Liver (tissue), 9 donors: ENCODE measurements around the gene OCA2. TPM values are rescaled to one million over a fixed set of nuclear protein-coding genes. Genes with fewer than 3 reads are reported as not detected.

ENCODE experiments used
- DNase-seq: peaks from one replicate; pipeline ENCODE4 v3.0.0-alpha.2; 2017; ENCODE audit warnings: low spot score
- H3K27ac ChIP-seq, 2 donors: one replicate each; pipeline ENCODE4 v1.7.0; 2013; ENCODE audit warnings: inconsistent platforms in 2 of 2, low read length in 2 of 2, control low read depth in 1 of 2, low read depth in 1 of 2, mild to moderate bottlenecking in 1 of 2
- H3K27me3 ChIP-seq, 4 donors: one replicate each; pipeline versions ENCODE4 v1.6.1 to v1.7.0; 2013; ENCODE audit warnings: low read length in 3 of 4, inconsistent platforms in 1 of 4, mild to moderate bottlenecking in 1 of 4, moderate library complexity in 1 of 4; ENCODE audit not compliant: control insufficient read depth in 4 of 4, insufficient read depth in 4 of 4
- H3K36me3 ChIP-seq, 4 donors: one replicate each; pipeline versions ENCODE4 v1.6.1 to v1.7.0; 2013; ENCODE audit warnings: low read length in 3 of 4, mild to moderate bottlenecking in 3 of 4, low read depth in 1 of 4, moderate library complexity in 1 of 4; ENCODE audit not compliant: control insufficient read depth in 4 of 4, insufficient read depth in 3 of 4
- H3K4me1 ChIP-seq, 4 donors: one replicate each; pipeline versions ENCODE4 v1.6.1 to v1.7.0; 2013; ENCODE audit warnings: low read length in 3 of 4, mild to moderate bottlenecking in 3 of 4, moderate library complexity in 1 of 4; ENCODE audit not compliant: control insufficient read depth in 4 of 4, insufficient read depth in 4 of 4
- H3K4me3 ChIP-seq, 3 donors: one replicate each; pipeline versions ENCODE4 v1.6.1 to v1.7.0; 2013; ENCODE audit warnings: low read length in 3 of 3, control low read depth in 1 of 3, low read depth in 1 of 3, mild to moderate bottlenecking in 1 of 3
- H3K9ac ChIP-seq, 2 donors: one replicate each; pipeline ENCODE4 v1.7.0; 2013; ENCODE audit warnings: low read length in 2 of 2, mild to moderate bottlenecking in 2 of 2, moderate library complexity in 2 of 2, control low read depth in 1 of 2, low read depth in 1 of 2
- H3K9me3 ChIP-seq, 4 donors: one replicate each; pipeline versions ENCODE4 v1.6.1 to v1.7.0; 2013; ENCODE audit warnings: low read length in 3 of 4; ENCODE audit not compliant: control insufficient read depth in 4 of 4
- ATF3 ChIP-seq: IDR thresholded peaks from 2 replicates; pipeline ENCODE4 v1.6.1; 2016; ENCODE audit warnings: antibody characterized with exemption
- EGR1 ChIP-seq, 2 donors: IDR thresholded peaks; 2 replicates each; pipeline ENCODE4 v1.6.1; 2016 to 2018; ENCODE audit warnings: antibody characterized with exemption in 2 of 2, low read depth in 2 of 2
- HNF4A ChIP-seq, 2 donors: conservative IDR thresholded peaks; 2 replicates each; pipeline ENCODE4 v1.6.1; 2016; ENCODE audit warnings: antibody characterized with exemption in 2 of 2, mild to moderate bottlenecking in 2 of 2
- JUND ChIP-seq, 2 donors: IDR thresholded peaks; 2 replicates each; pipeline ENCODE4 v1.6.1; 2016; ENCODE audit warnings: antibody characterized with exemption in 2 of 2
- NR2F2 ChIP-seq: IDR thresholded peaks from 2 replicates; pipeline ENCODE4 v1.6.1; 2016; ENCODE audit warnings: antibody characterized with exemption
- RAD21 ChIP-seq, 2 donors: IDR thresholded peaks; 2 replicates each; pipeline ENCODE4 v1.6.1; 2016; ENCODE audit warnings: antibody characterized with exemption in 2 of 2, mild to moderate bottlenecking in 2 of 2
- REST ChIP-seq: IDR thresholded peaks from 2 replicates; pipeline ENCODE4 v1.6.1; 2016; ENCODE audit warnings: antibody characterized with exemption, mild to moderate bottlenecking
- RXRA ChIP-seq, 2 donors: IDR thresholded peaks; 2 replicates each; pipeline ENCODE4 v1.6.1; 2017 to 2018; ENCODE audit warnings: antibody characterized with exemption in 2 of 2, mild to moderate bottlenecking in 1 of 2
- SP1 ChIP-seq: IDR thresholded peaks from 2 replicates; pipeline ENCODE4 v1.6.1; 2018; ENCODE audit warnings: antibody characterized with exemption, mild to moderate bottlenecking
- TAF1 ChIP-seq: conservative IDR thresholded peaks from 2 replicates; pipeline ENCODE4 v1.6.1; 2016; ENCODE audit warnings: antibody characterized with exemption, mild to moderate bottlenecking
- ZBTB33 ChIP-seq: IDR thresholded peaks from 2 replicates; pipeline ENCODE4 v1.6.1; 2016; ENCODE audit warnings: antibody characterized with exemption
- WGBS: extraction: QIAGEN DNeasy Blood & Tissue Kit; methylation state at CpG from one replicate; pipeline ENCODE4 v1.1.7; 2013; 5-methylcytosine and 5-hydroxymethylcytosine counted together
- polyA plus RNA-seq, 2 donors: library from polyadenylated mRNA; stranded (reverse) in 1 of 2; unstranded in 1 of 2; fragments of 200-250 nt in 1 of 2; fragments of >200 nt in 1 of 2; fragmentation: Nextera tagmentation in 1 of 2; extraction: Ambion mirVana in 1 of 2; gene quantifications; one replicate each; pipeline versions ENCODE4 v1.2.1 to v1.2.3, GENCODE V29; 2013 to 2015
- total RNA-seq, 2 donors: library from RNA; depleted of rRNA; stranded (reverse); fragments of >200 nt; gene quantifications; one replicate each; pipeline ENCODE4 v1.2.3, GENCODE V29; 2014
- TF ChIP-seq, protein P1 (sequence below): IDR thresholded peaks from 2 replicates; pipeline ENCODE4 v1.6.1; 2016; ENCODE audit warnings: antibody characterized with exemption
- donor health status: healthy.
- donor health status: healthy.
- donor health status: healthy.
- donor health status: healthy.
- donor health status: healthy.

Gene OCA2
- total and polyA plus RNA-seq, 4 donors: 0.02 to 0.56 (median 0.15) TPM

DNA sequence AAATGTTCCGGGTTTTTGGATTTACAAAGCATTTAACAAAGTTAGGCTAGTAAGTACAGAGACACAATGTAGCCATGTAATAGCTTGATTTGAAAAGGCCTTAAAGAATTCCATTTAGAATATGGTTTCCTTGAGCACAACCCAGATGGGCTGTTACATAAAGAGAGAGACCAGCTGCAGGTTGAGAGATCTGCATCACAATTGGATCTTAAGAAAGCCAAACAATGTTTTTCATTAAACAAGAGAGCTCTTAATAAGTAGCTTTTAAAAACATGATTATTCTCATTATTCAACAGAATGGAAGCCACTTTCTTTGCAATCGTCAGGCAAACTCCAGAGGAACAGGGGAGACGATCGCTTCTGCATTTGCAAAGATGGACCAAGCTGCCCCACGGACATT is 300.3 kb downstream of the OCA2 start:
- H3K27ac ChIP-seq: no peak overlapping the region
- no peaks in the 10 kb centered on the region for H3K36me3 ChIP-seq
- peaks cover 0 to 5% (median 0%) of the 10 kb centered on the region in 4 donors for H3K27me3 ChIP-seq
- H3K9me3 ChIP-seq: no peaks in the 10 kb centered on the region
- DNase-seq: no peak
- no peak for TF ChIP-seq ATF3
- TF ChIP-seq REST: no peak
- TF ChIP-seq, protein P1, sequence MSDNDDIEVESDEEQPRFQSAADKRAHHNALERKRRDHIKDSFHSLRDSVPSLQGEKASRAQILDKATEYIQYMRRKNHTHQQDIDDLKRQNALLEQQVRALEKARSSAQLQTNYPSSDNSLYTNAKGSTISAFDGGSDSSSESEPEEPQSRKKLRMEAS: no peak
- no peak for TF ChIP-seq HNF4A (conservative IDR thresholded peaks at IDR 0.05)
- TF ChIP-seq JUND (IDR thresholded peaks at IDR 0.05): no peak
- H3K4me3 ChIP-seq: no peak overlapping the region
- WGBS: 81% methylated on average over 5 of the region's 5 CpGs
- no peaks in the 10 kb centered on the region for H3K4me1 ChIP-seq
- no peak overlapping the region for H3K9ac ChIP-seq

GRCh38 chr15:27797765-27798164 is 301.4 kb downstream of the OCA2 start:
- no peaks in the 10 kb centered on the region for H3K36me3 ChIP-seq
- H3K4me1 ChIP-seq: no peaks in the 10 kb centered on the region
- no peak overlapping the region for H3K4me3 ChIP-seq
- H3K27me3 ChIP-seq: peaks cover 0 to 5% (median 0%) of the 10 kb centered on the region in 4 donors
- DNase-seq: no peak
- H3K27ac ChIP-seq: no peak overlapping the region
- TF ChIP-seq JUND (IDR thresholded peaks at IDR 0.05) (no peak), EGR1 (IDR thresholded peaks at IDR 0.05; ENCODE audit: low read depth in 2 of 2) (no peak), RAD21 (IDR thresholded peaks at IDR 0.05) (no peak), SP1 (no peak), TAF1 (no peak), ZBTB33 (no peak), RXRA (IDR thresholded peaks at IDR 0.05) (no peak), NR2F2 (no peak)
- TF ChIP-seq, protein P1: no peak
- 77% methylated on average over 8 of the region's 8 CpGs for WGBS
- no peak overlapping the region for H3K9ac ChIP-seq
- no peaks in the 10 kb centered on the region for H3K9me3 ChIP-seq
